Peyer's patch (tissue), 4 donors: ENCODE results near the gene RASSF4.

Experiments
- CTCF ChIP-seq, 6 experiments: fragments of 450-650 bp in 4 of 6; fragments of 200-600 bp in 2 of 6; sonication (generic) in 1 of 6; IDR thresholded peaks; one replicate each; pipeline ENCODE4 v1.5.1; 2017 to 2019; ENCODE audit warnings: antibody characterized with exemption in 6 of 6, mild to moderate bottlenecking in 3 of 6, moderate library complexity in 1 of 6
- POLR2A ChIP-seq, 2 donors: fragments of 450-650 bp; IDR thresholded peaks; one replicate each; pipeline ENCODE4 v1.5.1; 2017; ENCODE audit warnings: antibody characterized with exemption in 2 of 2, mild to moderate bottlenecking in 2 of 2, moderate library complexity in 2 of 2

- TF ChIP-seq CTCF (IDR thresholded peaks at IDR 0.05) (no peak), POLR2A (IDR thresholded peaks at IDR 0.05) (no peak)
Measured at GRCh38 chr10:44933451-44934321, 25.9 kb upstream of the RASSF4 start.
